Measurements from ENCODE around the gene RPSA.
A peak's percentile ranks its signal among the peaks of the same experiment; 100 is the strongest.

DNA sequence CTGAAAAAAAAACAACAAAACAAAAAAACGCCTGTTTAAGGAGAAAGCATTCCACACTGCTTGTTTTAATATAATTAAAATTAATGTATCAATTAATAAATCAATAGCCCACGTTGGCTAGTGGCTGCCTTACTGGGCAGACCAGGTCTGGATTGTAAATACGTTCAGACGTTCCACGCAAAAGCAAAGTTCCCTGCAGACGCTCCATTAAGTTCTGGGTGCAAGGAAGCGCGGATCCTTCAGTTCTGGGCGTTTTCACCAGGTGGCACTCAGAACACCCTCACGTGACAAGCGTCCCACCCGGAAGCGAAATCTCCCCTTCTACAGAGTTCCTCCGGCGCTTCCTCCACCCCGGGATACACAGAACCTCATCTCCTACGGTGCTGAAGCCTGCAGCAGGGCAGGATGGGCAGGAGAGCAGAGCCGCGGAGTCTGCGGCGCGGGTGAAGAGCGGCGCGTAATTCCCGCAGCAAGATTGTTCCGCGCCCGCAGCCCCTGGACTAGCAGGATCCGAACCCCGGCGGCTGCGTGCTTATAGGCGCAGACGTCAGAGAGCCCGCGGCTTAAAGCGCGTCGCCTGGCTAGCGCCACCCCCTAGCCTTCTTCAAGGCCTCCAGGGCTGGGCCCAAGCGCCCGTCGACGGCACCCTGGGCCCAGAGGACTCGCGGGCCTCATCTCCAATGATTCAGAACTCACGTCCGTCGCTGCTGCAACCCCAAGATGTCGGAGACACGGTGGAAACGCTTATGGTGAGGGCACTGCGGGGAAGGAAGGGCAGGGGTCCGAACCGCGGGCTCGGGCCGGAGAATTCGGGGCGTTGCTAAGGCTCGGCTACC is 23.3 kb upstream of the RPSA start, which contains the start of gene SLC25A38:
- TF ChIP-seq, protein P1, sequence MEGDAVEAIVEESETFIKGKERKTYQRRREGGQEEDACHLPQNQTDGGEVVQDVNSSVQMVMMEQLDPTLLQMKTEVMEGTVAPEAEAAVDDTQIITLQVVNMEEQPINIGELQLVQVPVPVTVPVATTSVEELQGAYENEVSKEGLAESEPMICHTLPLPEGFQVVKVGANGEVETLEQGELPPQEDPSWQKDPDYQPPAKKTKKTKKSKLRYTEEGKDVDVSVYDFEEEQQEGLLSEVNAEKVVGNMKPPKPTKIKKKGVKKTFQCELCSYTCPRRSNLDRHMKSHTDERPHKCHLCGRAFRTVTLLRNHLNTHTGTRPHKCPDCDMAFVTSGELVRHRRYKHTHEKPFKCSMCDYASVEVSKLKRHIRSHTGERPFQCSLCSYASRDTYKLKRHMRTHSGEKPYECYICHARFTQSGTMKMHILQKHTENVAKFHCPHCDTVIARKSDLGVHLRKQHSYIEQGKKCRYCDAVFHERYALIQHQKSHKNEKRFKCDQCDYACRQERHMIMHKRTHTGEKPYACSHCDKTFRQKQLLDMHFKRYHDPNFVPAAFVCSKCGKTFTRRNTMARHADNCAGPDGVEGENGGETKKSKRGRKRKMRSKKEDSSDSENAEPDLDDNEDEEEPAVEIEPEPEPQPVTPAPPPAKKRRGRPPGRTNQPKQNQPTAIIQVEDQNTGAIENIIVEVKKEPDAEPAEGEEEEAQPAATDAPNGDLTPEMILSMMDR (IDR thresholded peaks at IDR 0.05; ENCODE audit: low read depth, low read length, poor library complexity, severe bottlenecking) = peak; percentile 34
- TF ChIP-seq EZH2phosphoT487 (IDR thresholded peaks at IDR 0.05; ENCODE audit: borderline replicate concordance, low read length) = no peak

All from DOHH2 (cell line).